Lower leg skin (tissue), 4 donors: ENCODE measurements around the gene SNX25. TPM values are rescaled to one million over a fixed set of nuclear protein-coding genes. Genes with fewer than 3 reads are reported as not detected.

Experiments
- DNase-seq, 2 donors: peaks; one replicate each; pipeline ENCODE4 v3.0.0-alpha.2; 2019; ENCODE audit warnings: low spot score in 2 of 2
- H3K4me3 ChIP-seq: fragments of 200-600 bp; sonication (generic); 2 replicates; pipeline ENCODE4 v1.5.1; 2017; ENCODE audit warnings: mild to moderate bottlenecking, low read depth; ENCODE audit not compliant: poor library complexity, severe bottlenecking
- CTCF ChIP-seq, 3 donors: fragments of 450-650 bp; IDR thresholded peaks; one replicate each; pipeline ENCODE4 v1.5.1; 2016; ENCODE audit warnings: antibody characterized with exemption in 3 of 3, mild to moderate bottlenecking in 3 of 3, moderate library complexity in 2 of 3
- POLR2A ChIP-seq, 2 donors: fragments of 450-650 bp; IDR thresholded peaks; one replicate each; pipeline ENCODE4 v1.6.1; 2016 to 2017; ENCODE audit warnings: antibody characterized with exemption in 2 of 2, mild to moderate bottlenecking in 1 of 2, moderate library complexity in 1 of 2
- WGBS, 2 donors: methylation state at CpG; one replicate each; pipeline ENCODE4 v1.1.5; 2018; 5-methylcytosine and 5-hydroxymethylcytosine counted together
- intact Hi-C: fragments of 100-400 bp; cut with DNase I; formaldehyde crosslinking; loops from one replicate; pipeline ENCODE4 v1.15.0; 2023; ENCODE audit warnings: low total_unique reads
- total RNA-seq, 4 donors: library from RNA; depleted of rRNA; stranded (reverse); fragments of >200 nt; gene quantifications; one replicate each; pipeline ENCODE4 v1.1.0, GENCODE V29; 2016

The SNX25 gene
- total RNA-seq, 4 donors from 2014 or later = 13.4 to 18.3 (median 15.6) TPM

- 74 to 87% methylated on average over 1 of the region's 1 CpG for WGBS, 2 donors
- TF ChIP-seq POLR2A (IDR thresholded peaks at IDR 0.05) (no peak), CTCF (IDR thresholded peaks at IDR 0.05) (no peak)
- intact Hi-C loops = no loop called here
- no peak overlapping the region for H3K4me3 ChIP-seq
- no peak for DNase-seq
Measured at GRCh38 chr4:185247151-185247550, 37.8 kb downstream of the SNX25 start.

GRCh38 chr4:185248393-185249039 is 39.1 kb downstream of the SNX25 start:
- no peak overlapping the region for H3K4me3 ChIP-seq
- 96 to 98% methylated on average over 3 of the region's 3 CpGs for WGBS, 2 donors
- TF ChIP-seq POLR2A (IDR thresholded peaks at IDR 0.05) (no peak), CTCF (IDR thresholded peaks at IDR 0.05) (no peak)
- no peak for DNase-seq
- intact Hi-C loops = no loop called here

GRCh38 chr4:185249105-185249504 is 39.7 kb downstream of the SNX25 start:
- intact Hi-C loops = no loop called here
- H3K4me3 ChIP-seq = no peak overlapping the region
- TF ChIP-seq CTCF (IDR thresholded peaks at IDR 0.05) (no peak), POLR2A (IDR thresholded peaks at IDR 0.05) (no peak)
- 79 to 87% methylated on average over 2 of the region's 2 CpGs for WGBS, 2 donors
- DNase-seq = no peak

- H3K4me3 ChIP-seq = no peak overlapping the region
- no peak for DNase-seq
- 94 to 96% methylated on average over 5 of the region's 5 CpGs for WGBS, 2 donors
- TF ChIP-seq CTCF (IDR thresholded peaks at IDR 0.05) (no peak), POLR2A (IDR thresholded peaks at IDR 0.05) (no peak)
- intact Hi-C loops = no loop called here
Measured at GRCh38 chr4:185254434-185254833, 45.0 kb downstream of the SNX25 start.

GRCh38 chr4:185255868-185256267 is 46.5 kb downstream of the SNX25 start:
- 73 to 74% methylated on average over 3 of the region's 3 CpGs for WGBS, 2 donors
- intact Hi-C loops = no loop called here

More at GRCh38 chr4:185255868-185256267, 46.5 kb downstream of the SNX25 start:
- TF ChIP-seq CTCF (IDR thresholded peaks at IDR 0.05) (no peak), POLR2A (IDR thresholded peaks at IDR 0.05) (no peak)
- no peak for DNase-seq
- H3K4me3 ChIP-seq = no peak overlapping the region
